Nephron (organoid): ENCODE data around the gene DMRT1.

Source experiments
- H3K27ac Mint-ChIP-seq, 3 experiments: 2 replicates each; pipeline ENCODE4 v1.8.0; 2020; ENCODE audit warnings: mixed read lengths in 3 of 3, mild to moderate bottlenecking in 2 of 3, moderate library complexity in 1 of 3
- H3K27me3 Mint-ChIP-seq: 2 replicates; pipeline ENCODE4 v1.8.0; 2021; ENCODE audit warnings: low read depth, mild to moderate bottlenecking, moderate library complexity, mixed read lengths
- H3K36me3 Mint-ChIP-seq: 2 replicates; pipeline ENCODE4 v1.8.0; 2020; ENCODE audit warnings: low read depth, mixed read lengths
- H3K4me1 Mint-ChIP-seq: 2 replicates; pipeline ENCODE4 v1.8.0; 2020; ENCODE audit warnings: mixed read lengths
- H3K4me3 Mint-ChIP-seq, 3 experiments: 2 replicates each; pipeline ENCODE4 v1.8.0; 2020; ENCODE audit warnings: mild to moderate bottlenecking in 3 of 3, mixed read lengths in 3 of 3, moderate library complexity in 2 of 3
- H3K9me3 Mint-ChIP-seq: 2 replicates; pipeline ENCODE4 v1.8.0; 2020; ENCODE audit warnings: mixed read lengths
- CTCF ChIP-seq, 3 experiments: fragments of 200-600 bp; sonication (generic); IDR thresholded peaks; one replicate each; pipeline ENCODE4 v1.5.0; 2021; ENCODE audit warnings: antibody characterized with exemption in 3 of 3; ENCODE audit not compliant: unreplicated experiment in 3 of 3

The DMRT1 gene

DNA sequence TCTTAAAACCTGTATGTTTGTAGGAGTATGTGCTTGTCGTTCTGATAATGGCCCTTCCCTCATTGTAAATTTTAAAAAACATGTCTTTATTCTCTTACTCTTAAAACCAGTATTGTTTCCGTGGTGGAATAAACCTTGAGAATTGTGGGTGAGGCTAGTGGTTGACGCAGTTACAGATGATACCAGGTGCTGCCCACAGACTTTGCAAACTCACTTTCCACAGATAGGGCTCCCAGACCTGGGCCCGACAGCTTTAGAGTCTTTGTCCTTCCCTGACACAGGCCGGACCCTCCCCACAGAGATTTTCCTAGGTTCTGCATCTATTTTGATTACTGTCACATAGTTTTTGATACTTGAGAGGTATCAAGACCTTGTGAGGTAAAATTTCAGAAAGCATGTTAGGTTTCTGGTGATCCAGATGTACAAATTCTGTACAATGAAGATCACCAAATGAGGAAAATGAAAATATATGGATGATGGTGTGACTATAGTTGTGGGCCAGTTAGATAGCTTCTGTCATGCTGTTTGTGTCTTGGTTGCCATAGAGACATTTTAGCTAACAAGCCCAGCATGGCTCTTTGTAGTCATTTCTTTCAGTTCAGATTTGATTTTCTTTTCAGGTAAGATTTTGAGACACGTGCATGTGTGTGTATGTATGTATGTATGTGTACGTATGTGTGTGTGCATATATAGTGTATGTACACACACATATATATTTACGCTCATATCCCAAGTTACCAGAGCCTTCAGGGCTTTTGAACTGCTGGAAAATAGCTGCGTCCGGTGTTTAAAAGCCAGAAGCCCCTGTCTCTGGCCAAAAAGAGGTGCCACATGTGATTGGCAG is 33.8 kb downstream of the DMRT1 start:
- Mint-ChIP-seq H3K4me1 (no peaks in the 10 kb centered on the region), H3K36me3 (no peaks in the 10 kb centered on the region), H3K9me3 (no peaks in the 10 kb centered on the region), H3K27ac (no peak overlapping the region), H3K4me3 (no peak overlapping the region), H3K27me3 (peaks cover 5% of the 10 kb centered on the region)
- TF ChIP-seq CTCF (IDR thresholded peaks at IDR 0.05; ENCODE audit: unreplicated experiment in 3 of 3) = no peak

DNA sequence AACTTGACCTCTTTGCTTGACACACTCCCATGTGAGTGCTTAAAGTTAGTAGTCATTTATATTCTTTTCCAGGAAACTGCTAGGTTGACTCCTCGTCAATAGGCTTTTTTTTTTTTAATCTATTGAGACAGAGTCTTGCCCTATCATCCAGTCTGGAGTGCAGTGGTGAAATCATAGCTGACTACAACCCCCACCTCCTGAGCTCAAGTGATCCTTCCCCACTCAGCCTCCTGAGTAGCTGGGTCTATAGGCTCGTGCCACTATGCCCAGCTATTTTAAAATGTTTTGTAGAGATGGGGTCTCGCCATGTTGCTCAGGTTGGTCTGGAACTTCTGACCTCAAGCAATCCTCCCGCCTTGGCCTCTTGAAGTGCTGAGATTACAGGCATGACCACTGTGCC is 34.9 kb downstream of the DMRT1 start:
- TF ChIP-seq CTCF (IDR thresholded peaks at IDR 0.05; ENCODE audit: unreplicated experiment in 3 of 3) = no peak
- H3K36me3 Mint-ChIP-seq = no peaks in the 10 kb centered on the region
- H3K4me1 Mint-ChIP-seq = no peaks in the 10 kb centered on the region
- H3K27me3 Mint-ChIP-seq = peaks cover 9% of the 10 kb centered on the region
- no peak overlapping the region for H3K4me3 Mint-ChIP-seq
- H3K9me3 Mint-ChIP-seq = no peaks in the 10 kb centered on the region
- no peak overlapping the region for H3K27ac Mint-ChIP-seq

DNA sequence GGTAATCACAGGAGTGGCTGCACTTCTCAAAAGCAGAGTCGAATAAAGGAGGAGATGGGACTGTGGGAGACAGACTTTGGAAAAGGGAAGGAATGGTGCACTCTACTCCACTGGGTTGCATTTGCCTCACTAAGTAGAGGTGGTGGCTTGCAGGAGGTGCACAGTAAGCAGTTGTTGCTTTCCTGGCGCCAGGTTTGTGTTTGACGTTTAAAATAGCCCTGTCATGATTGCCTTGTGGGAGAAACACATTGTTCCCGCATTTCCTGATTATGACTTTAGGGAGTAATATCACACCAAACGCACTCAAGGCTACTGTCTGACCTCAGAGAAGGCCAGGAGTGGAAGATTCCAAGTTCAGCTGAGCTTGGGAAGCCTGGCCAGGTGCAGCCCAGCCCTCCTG is 36.7 kb downstream of the DMRT1 start:
- Mint-ChIP-seq H3K27me3 (peaks cover 9% of the 10 kb centered on the region), H3K27ac (no peak overlapping the region), H3K36me3 (no peaks in the 10 kb centered on the region), H3K9me3 (peaks cover 2% of the 10 kb centered on the region), H3K4me1 (no peaks in the 10 kb centered on the region), H3K4me3 (no peak overlapping the region)
- TF ChIP-seq CTCF (IDR thresholded peaks at IDR 0.05; ENCODE audit: unreplicated experiment in 3 of 3) = no peak

DNA sequence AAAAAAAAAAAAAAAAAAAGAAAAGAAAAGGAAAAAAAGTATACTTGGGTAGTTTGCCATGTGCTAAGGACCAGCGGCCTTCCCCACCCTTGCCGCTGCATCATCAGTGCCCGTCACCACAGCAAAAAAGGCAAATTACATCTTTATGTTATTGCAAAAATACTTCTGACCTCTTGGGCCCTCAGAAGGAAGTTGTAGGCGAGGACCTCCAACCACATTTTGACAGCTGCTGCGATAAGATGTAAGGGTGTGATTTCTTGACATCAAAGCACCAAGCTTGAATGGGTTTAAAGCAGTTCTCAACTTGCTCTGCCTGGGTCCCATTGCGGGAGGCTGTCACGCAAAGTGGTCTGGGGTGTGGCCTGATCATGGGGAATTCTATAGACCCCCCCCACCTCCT is 39.2 kb downstream of the DMRT1 start:
- no peaks in the 10 kb centered on the region for H3K36me3 Mint-ChIP-seq
- no peak overlapping the region for H3K27ac Mint-ChIP-seq
- no peak for TF ChIP-seq CTCF (IDR thresholded peaks at IDR 0.05; ENCODE audit: unreplicated experiment in 3 of 3)
- H3K27me3 Mint-ChIP-seq = peaks cover 14% of the 10 kb centered on the region
- H3K9me3 Mint-ChIP-seq = peaks cover 2% of the 10 kb centered on the region
- H3K4me3 Mint-ChIP-seq = no peak overlapping the region
- H3K4me1 Mint-ChIP-seq = no peaks in the 10 kb centered on the region

- Mint-ChIP-seq H3K4me3 (no peak overlapping the region), H3K36me3 (no peaks in the 10 kb centered on the region), H3K27me3 (peaks cover 17% of the 10 kb centered on the region), H3K4me1 (no peaks in the 10 kb centered on the region), H3K9me3 (peaks cover 2% of the 10 kb centered on the region), H3K27ac (no peak overlapping the region)
- no peak for TF ChIP-seq CTCF (IDR thresholded peaks at IDR 0.05; ENCODE audit: unreplicated experiment in 3 of 3)
Observed at GRCh38 chr9:882416-882924, 41.0 kb downstream of the DMRT1 start.

DNA sequence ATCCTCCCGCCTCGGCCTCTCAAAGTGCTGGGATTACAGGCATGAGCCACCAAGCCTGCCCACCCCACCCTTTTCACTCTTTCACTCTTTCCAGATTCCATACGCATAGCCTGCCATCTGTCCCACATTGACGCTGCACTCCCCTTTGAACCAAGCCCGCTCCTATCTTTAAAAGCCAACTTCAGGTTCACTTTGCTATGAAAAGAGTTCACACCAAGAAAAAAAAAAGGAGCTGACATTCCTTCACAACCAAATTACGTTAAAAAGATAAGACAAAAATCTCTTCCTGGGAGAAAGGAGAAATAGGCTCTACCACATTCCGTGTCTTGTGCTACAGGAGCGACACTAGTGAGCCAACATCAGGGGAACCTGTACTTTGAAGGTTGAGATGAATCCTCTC is 41.5 kb downstream of the DMRT1 start:
- Mint-ChIP-seq H3K4me3 (no peak overlapping the region), H3K4me1 (no peaks in the 10 kb centered on the region), H3K9me3 (peaks cover 2% of the 10 kb centered on the region), H3K27me3 (peaks cover 19% of the 10 kb centered on the region), H3K27ac (no peak overlapping the region), H3K36me3 (no peaks in the 10 kb centered on the region)
- TF ChIP-seq CTCF (IDR thresholded peaks at IDR 0.05; ENCODE audit: unreplicated experiment in 3 of 3) = no peak
